OCI-LY1 (cell line): Measurements from ENCODE around the gene WDFY2.

Experiments used
- H2AFZ ChIP-seq: fragments of 200-600 bp; sonication (generic), shearing (Covaris generic); 2 replicates; pipeline ENCODE4 v1.6.0; 2014; ENCODE audit warnings: antibody characterized with exemption, mild to moderate bottlenecking, low read length
- H3F3A ChIP-seq: fragments of 200-600 bp; sonication (generic), shearing (Covaris generic); 2 replicates; pipeline ENCODE4 v1.6.0; 2014; ENCODE audit warnings: mild to moderate bottlenecking, antibody characterized with exemption, low read length, moderate library complexity; ENCODE audit not compliant: insufficient read depth
- H3K27ac ChIP-seq: fragments of 200-600 bp; sonication (generic); 2 replicates; pipeline ENCODE4 v1.5.1; 2014; ENCODE audit warnings: low read length, mixed run types, mild to moderate bottlenecking, low read depth; ENCODE audit not compliant: poor library complexity, severe bottlenecking
- H3K27me3 ChIP-seq: fragments of 200-600 bp; sonication (generic); 2 replicates; pipeline ENCODE4 v1.6.0; 2014; ENCODE audit warnings: antibody characterized with exemption, mild to moderate bottlenecking, low read length, moderate library complexity; ENCODE audit not compliant: insufficient read depth
- H3K36me3 ChIP-seq: fragments of 200-600 bp; sonication (generic); 2 replicates; pipeline ENCODE4 v1.6.1; 2014; ENCODE audit warnings: mild to moderate bottlenecking, antibody characterized with exemption, low read length, moderate library complexity, mixed read lengths; ENCODE audit not compliant: insufficient read depth
- H3K4me1 ChIP-seq: fragments of 200-600 bp; sonication (generic); 2 replicates; pipeline ENCODE4 v1.5.1; 2014; ENCODE audit warnings: mild to moderate bottlenecking, low read length, moderate library complexity; ENCODE audit not compliant: insufficient read depth, severe bottlenecking
- H3K4me2 ChIP-seq: fragments of 200-600 bp; sonication (generic), shearing (Covaris generic); 2 replicates; pipeline ENCODE4 v1.6.1; 2014; ENCODE audit warnings: low read length
- H3K4me3 ChIP-seq: fragments of 200-600 bp; sonication (generic); 2 replicates; pipeline ENCODE4 v1.5.1; 2014; ENCODE audit warnings: low read length, low read depth, mild to moderate bottlenecking, mixed read lengths; ENCODE audit not compliant: poor library complexity, severe bottlenecking
- H3K79me2 ChIP-seq: fragments of 200-600 bp; shearing (Covaris generic); 2 replicates; pipeline ENCODE4 v1.6.1; 2016; ENCODE audit warnings: mixed run types, low read length, mixed read lengths; ENCODE audit not compliant: insufficient read depth
- H3K9ac ChIP-seq: fragments of 200-600 bp; sonication (generic), shearing (Covaris generic); 2 replicates; pipeline ENCODE4 v1.6.1; 2014; ENCODE audit warnings: mild to moderate bottlenecking, low read length, mixed read lengths
- H3K9me2 ChIP-seq: fragments of 200-600 bp; sonication (generic), shearing (Covaris generic); 2 replicates; pipeline ENCODE4 v1.6.1; 2014; ENCODE audit warnings: low read depth, mild to moderate bottlenecking, low read length, mixed read lengths
- H3K9me3 ChIP-seq: fragments of 200-600 bp; shearing (Covaris generic); 2 replicates; pipeline ENCODE4 v1.6.1; 2014; ENCODE audit warnings: low read length, mixed read lengths
- H4K20me1 ChIP-seq: fragments of 200-600 bp; sonication (generic), shearing (Covaris generic); 2 replicates; pipeline ENCODE4 v1.6.0; 2016; ENCODE audit warnings: mild to moderate bottlenecking, low read length; ENCODE audit not compliant: insufficient read depth
- EZH2 ChIP-seq: fragments of 200-600 bp; sonication (generic), shearing (Covaris generic); IDR thresholded peaks from 2 replicates; pipeline ENCODE4 v1.8.0; 2017; ENCODE audit warnings: borderline replicate concordance, mixed run types, mild to moderate bottlenecking, antibody characterized with exemption, low read length, moderate library complexity, mixed read lengths
- TF ChIP-seq, protein P1 (sequence below): fragments of 200-600 bp; sonication (generic), shearing (Covaris generic); IDR thresholded peaks from 2 replicates; pipeline ENCODE4 v1.5.1; 2017; ENCODE audit warnings: mild to moderate bottlenecking, antibody characterized with exemption, low read length, moderate library complexity, mixed read lengths

Gene WDFY2

DNA sequence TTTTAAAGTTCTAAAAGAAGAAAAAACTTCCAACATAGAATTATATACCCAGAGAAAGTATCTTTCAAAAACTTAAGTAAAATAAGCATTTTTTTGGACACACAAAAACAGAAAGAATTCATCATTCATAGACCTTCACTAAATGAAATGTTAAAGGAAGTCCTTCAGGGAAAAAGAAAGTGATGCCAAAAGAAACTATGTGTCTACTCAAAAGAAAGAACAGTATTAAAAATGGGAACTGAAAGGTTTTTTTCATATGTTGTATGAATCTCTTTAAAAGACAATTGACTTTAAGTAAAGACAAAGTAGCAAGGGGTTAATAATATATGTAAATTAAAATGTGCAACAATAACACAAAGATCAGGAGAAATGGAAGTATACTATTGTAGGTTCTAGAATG is 123.2 kb downstream of the WDFY2 start:
- H3K4me1 ChIP-seq: no peaks in the 10 kb centered on the region
- no peak overlapping the region for H3K27ac ChIP-seq
- no peak overlapping the region for H3K9ac ChIP-seq
- no peak for TF ChIP-seq EZH2
- TF ChIP-seq, protein P1, sequence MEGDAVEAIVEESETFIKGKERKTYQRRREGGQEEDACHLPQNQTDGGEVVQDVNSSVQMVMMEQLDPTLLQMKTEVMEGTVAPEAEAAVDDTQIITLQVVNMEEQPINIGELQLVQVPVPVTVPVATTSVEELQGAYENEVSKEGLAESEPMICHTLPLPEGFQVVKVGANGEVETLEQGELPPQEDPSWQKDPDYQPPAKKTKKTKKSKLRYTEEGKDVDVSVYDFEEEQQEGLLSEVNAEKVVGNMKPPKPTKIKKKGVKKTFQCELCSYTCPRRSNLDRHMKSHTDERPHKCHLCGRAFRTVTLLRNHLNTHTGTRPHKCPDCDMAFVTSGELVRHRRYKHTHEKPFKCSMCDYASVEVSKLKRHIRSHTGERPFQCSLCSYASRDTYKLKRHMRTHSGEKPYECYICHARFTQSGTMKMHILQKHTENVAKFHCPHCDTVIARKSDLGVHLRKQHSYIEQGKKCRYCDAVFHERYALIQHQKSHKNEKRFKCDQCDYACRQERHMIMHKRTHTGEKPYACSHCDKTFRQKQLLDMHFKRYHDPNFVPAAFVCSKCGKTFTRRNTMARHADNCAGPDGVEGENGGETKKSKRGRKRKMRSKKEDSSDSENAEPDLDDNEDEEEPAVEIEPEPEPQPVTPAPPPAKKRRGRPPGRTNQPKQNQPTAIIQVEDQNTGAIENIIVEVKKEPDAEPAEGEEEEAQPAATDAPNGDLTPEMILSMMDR: no peak
- H3K4me2 ChIP-seq: no peak overlapping the region
- no peaks in the 10 kb centered on the region for H3F3A ChIP-seq
- H2AFZ ChIP-seq: no peak overlapping the region
- no peaks in the 10 kb centered on the region for H3K9me3 ChIP-seq
- no peak overlapping the region for H3K4me3 ChIP-seq
- H3K9me2 ChIP-seq: no peaks in the 10 kb centered on the region
- H4K20me1 ChIP-seq: no peaks in the 10 kb centered on the region
- no peaks in the 10 kb centered on the region for H3K36me3 ChIP-seq
- H3K27me3 ChIP-seq: no peaks in the 10 kb centered on the region
- H3K79me2 ChIP-seq: no peaks in the 10 kb centered on the region

DNA sequence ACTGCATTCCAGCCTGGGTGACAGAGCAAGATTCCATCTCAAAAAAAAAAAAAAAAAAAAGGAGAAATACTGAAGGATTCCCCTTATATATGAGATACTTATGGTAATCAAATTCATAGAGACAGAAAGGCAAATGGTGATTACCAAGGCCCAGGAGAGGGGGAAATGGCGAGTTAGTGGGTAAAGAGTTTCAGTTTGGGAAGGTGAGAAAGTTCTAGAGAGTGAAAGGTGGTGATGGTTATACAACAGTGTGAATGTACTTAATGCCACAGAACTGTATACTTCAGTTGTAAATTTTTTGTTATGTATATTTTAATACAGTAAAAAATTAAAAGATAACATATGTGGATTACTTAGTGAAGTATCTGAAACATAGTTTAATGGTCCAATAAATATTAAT is 129.5 kb downstream of the WDFY2 start:
- Histone ChIP-seq H4K20me1 (no peaks in the 10 kb centered on the region), H3K27ac (no peak overlapping the region), H3K4me2 (no peak overlapping the region), H2AFZ (no peak overlapping the region), H3K4me3 (no peak overlapping the region), H3K79me2 (no peaks in the 10 kb centered on the region), H3K36me3 (no peaks in the 10 kb centered on the region), H3K9me2 (no peaks in the 10 kb centered on the region), H3K4me1 (no peaks in the 10 kb centered on the region), H3F3A (no peaks in the 10 kb centered on the region), H3K27me3 (no peaks in the 10 kb centered on the region), H3K9ac (no peak overlapping the region), H3K9me3 (no peaks in the 10 kb centered on the region)
- TF ChIP-seq, protein P1: no peak
- no peak for TF ChIP-seq EZH2

DNA sequence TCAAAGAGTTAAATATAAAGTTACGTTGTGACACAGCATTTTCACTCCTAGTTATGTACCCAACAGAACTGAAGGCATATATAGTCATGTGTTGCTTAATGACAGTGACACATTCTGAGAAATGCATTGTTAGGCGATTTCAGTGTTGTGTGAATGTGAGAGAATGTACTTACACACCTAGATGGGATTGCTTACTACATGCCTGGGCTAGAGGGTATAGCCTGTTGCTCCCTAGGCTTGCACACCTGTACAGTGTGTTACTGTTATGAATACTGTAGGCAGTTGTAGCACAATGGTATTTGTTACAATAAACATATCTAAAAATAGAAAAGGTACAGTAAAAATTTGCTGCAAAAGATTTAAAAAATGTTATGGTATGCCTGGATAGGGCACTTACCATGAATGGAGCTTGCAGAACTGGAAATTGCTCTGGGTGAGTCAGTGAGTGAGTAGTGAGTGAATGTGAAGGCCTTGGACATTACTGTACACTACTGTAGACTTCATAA is 130.5 kb downstream of the WDFY2 start:
- H3K9me3 ChIP-seq: no peaks in the 10 kb centered on the region
- H3F3A ChIP-seq: no peaks in the 10 kb centered on the region
- H3K9me2 ChIP-seq: no peaks in the 10 kb centered on the region
- no peaks in the 10 kb centered on the region for H3K27me3 ChIP-seq
- no peaks in the 10 kb centered on the region for H4K20me1 ChIP-seq
- no peak overlapping the region for H3K27ac ChIP-seq
- no peak overlapping the region for H3K9ac ChIP-seq
- no peak overlapping the region for H3K4me3 ChIP-seq
- no peaks in the 10 kb centered on the region for H3K36me3 ChIP-seq
- no peaks in the 10 kb centered on the region for H3K79me2 ChIP-seq
- no peaks in the 10 kb centered on the region for H3K4me1 ChIP-seq
- TF ChIP-seq, protein P1: no peak
- no peak for TF ChIP-seq EZH2
- H3K4me2 ChIP-seq: no peak overlapping the region
- H2AFZ ChIP-seq: no peak overlapping the region
